ENCODE data around the gene PTER. TPM values are rescaled to one million over a fixed set of nuclear protein-coding genes. Genes with fewer than 3 reads are reported as not detected.

PTER gene
- polyA plus RNA-seq, 1 donor: 11.5 TPM

- Histone ChIP-seq H3K36me3 (ENCODE audit: control insufficient read depth, insufficient read depth, low read length) (no peaks in the 10 kb centered on the region), H3K4me1 (ENCODE audit: control insufficient read depth, insufficient read depth, low read length) (no peaks in the 10 kb centered on the region), H3K27ac (ENCODE audit: low read length) (no peak overlapping the region), H3K27me3 (ENCODE audit: control insufficient read depth, insufficient read depth, low read length) (no peaks in the 10 kb centered on the region), H3K9me3 (ENCODE audit: control insufficient read depth, low read depth, low read length) (no peaks in the 10 kb centered on the region), H3K4me3 (ENCODE audit: low read length) (no peak overlapping the region)
- no CpG with 5 or more reads among the region's 1 CpG for WGBS (ENCODE audit: insufficient coverage, low lambda C conversion rate)
- DNase-seq: no peak
Measured at GRCh38 chr10:16466001-16466400, 29.2 kb downstream of the PTER start.

GRCh38 chr10:16470747-16471146 lies 33.9 kb downstream of the PTER start:
- no peaks in the 10 kb centered on the region for H3K9me3 ChIP-seq (ENCODE audit: control insufficient read depth, low read depth, low read length)
- no peak overlapping the region for H3K27ac ChIP-seq (ENCODE audit: low read length)
- H3K4me1 ChIP-seq (ENCODE audit: control insufficient read depth, insufficient read depth, low read length): no peaks in the 10 kb centered on the region
- H3K36me3 ChIP-seq (ENCODE audit: control insufficient read depth, insufficient read depth, low read length): no peaks in the 10 kb centered on the region
- H3K27me3 ChIP-seq (ENCODE audit: control insufficient read depth, insufficient read depth, low read length): no peaks in the 10 kb centered on the region
- no peak overlapping the region for H3K4me3 ChIP-seq (ENCODE audit: low read length)
- no CpG with 5 or more reads among the region's 5 CpGs for WGBS (ENCODE audit: insufficient coverage, low lambda C conversion rate)
- DNase-seq: no peak

GRCh38 chr10:16472828-16473227 lies 36.0 kb downstream of the PTER start:
- H3K4me1 ChIP-seq (ENCODE audit: control insufficient read depth, insufficient read depth, low read length): no peaks in the 10 kb centered on the region
- no peak overlapping the region for H3K4me3 ChIP-seq (ENCODE audit: low read length)
- H3K27ac ChIP-seq (ENCODE audit: low read length): no peak overlapping the region
- DNase-seq: no peak
- H3K9me3 ChIP-seq (ENCODE audit: control insufficient read depth, low read depth, low read length): no peaks in the 10 kb centered on the region
- WGBS (ENCODE audit: insufficient coverage, low lambda C conversion rate): 100% methylated on average over 1 of the region's 3 CpGs
- H3K27me3 ChIP-seq (ENCODE audit: control insufficient read depth, insufficient read depth, low read length): no peaks in the 10 kb centered on the region
- H3K36me3 ChIP-seq (ENCODE audit: control insufficient read depth, insufficient read depth, low read length): no peaks in the 10 kb centered on the region

GRCh38 chr10:16477757-16478156 lies 40.9 kb downstream of the PTER start:
- H3K27me3 ChIP-seq (ENCODE audit: control insufficient read depth, insufficient read depth, low read length): no peaks in the 10 kb centered on the region
- H3K4me3 ChIP-seq (ENCODE audit: low read length): no peak overlapping the region
- H3K36me3 ChIP-seq (ENCODE audit: control insufficient read depth, insufficient read depth, low read length): no peaks in the 10 kb centered on the region
- 80% methylated on average over 1 of the region's 1 CpG for WGBS (ENCODE audit: insufficient coverage, low lambda C conversion rate)
- DNase-seq: no peak
- no peaks in the 10 kb centered on the region for H3K4me1 ChIP-seq (ENCODE audit: control insufficient read depth, insufficient read depth, low read length)
- no peak overlapping the region for H3K27ac ChIP-seq (ENCODE audit: low read length)
- no peaks in the 10 kb centered on the region for H3K9me3 ChIP-seq (ENCODE audit: control insufficient read depth, low read depth, low read length)

- no peaks in the 10 kb centered on the region for H3K27me3 ChIP-seq (ENCODE audit: control insufficient read depth, insufficient read depth, low read length)
- H3K9me3 ChIP-seq (ENCODE audit: control insufficient read depth, low read depth, low read length): no peaks in the 10 kb centered on the region
- no peak for DNase-seq
- H3K4me1 ChIP-seq (ENCODE audit: control insufficient read depth, insufficient read depth, low read length): no peaks in the 10 kb centered on the region
- H3K27ac ChIP-seq (ENCODE audit: low read length): no peak overlapping the region
- WGBS (ENCODE audit: insufficient coverage, low lambda C conversion rate): 86% methylated on average over 2 of the region's 4 CpGs
- H3K4me3 ChIP-seq (ENCODE audit: low read length): no peak overlapping the region
- no peaks in the 10 kb centered on the region for H3K36me3 ChIP-seq (ENCODE audit: control insufficient read depth, insufficient read depth, low read length)
Measured at GRCh38 chr10:16478801-16479200, 42.0 kb downstream of the PTER start.

GRCh38 chr10:16481052-16481728 lies 44.4 kb downstream of the PTER start:
- 71% methylated on average over 1 of the region's 5 CpGs for WGBS (ENCODE audit: insufficient coverage, low lambda C conversion rate)
- H3K36me3 ChIP-seq (ENCODE audit: control insufficient read depth, insufficient read depth, low read length): no peaks in the 10 kb centered on the region
- H3K27me3 ChIP-seq (ENCODE audit: control insufficient read depth, insufficient read depth, low read length): no peaks in the 10 kb centered on the region
- H3K9me3 ChIP-seq (ENCODE audit: control insufficient read depth, low read depth, low read length): no peaks in the 10 kb centered on the region
- no peaks in the 10 kb centered on the region for H3K4me1 ChIP-seq (ENCODE audit: control insufficient read depth, insufficient read depth, low read length)
- no peak overlapping the region for H3K4me3 ChIP-seq (ENCODE audit: low read length)
- DNase-seq: no peak
- no peak overlapping the region for H3K27ac ChIP-seq (ENCODE audit: low read length)

- Histone ChIP-seq H3K4me1 (ENCODE audit: control insufficient read depth, insufficient read depth, low read length) (no peaks in the 10 kb centered on the region), H3K4me3 (ENCODE audit: low read length) (no peak overlapping the region), H3K9me3 (ENCODE audit: control insufficient read depth, low read depth, low read length) (no peaks in the 10 kb centered on the region), H3K27ac (ENCODE audit: low read length) (no peak overlapping the region), H3K36me3 (ENCODE audit: control insufficient read depth, insufficient read depth, low read length) (no peaks in the 10 kb centered on the region), H3K27me3 (ENCODE audit: control insufficient read depth, insufficient read depth, low read length) (no peaks in the 10 kb centered on the region)
- no peak for DNase-seq
- WGBS (ENCODE audit: insufficient coverage, low lambda C conversion rate): 100% methylated on average over 4 of the region's 11 CpGs
Measured at GRCh38 chr10:16483241-16483917, 46.6 kb downstream of the PTER start.

- no peak for DNase-seq
- H3K27ac ChIP-seq (ENCODE audit: low read length): no peak overlapping the region
- no peaks in the 10 kb centered on the region for H3K27me3 ChIP-seq (ENCODE audit: control insufficient read depth, insufficient read depth, low read length)
- WGBS (ENCODE audit: insufficient coverage, low lambda C conversion rate): 90% methylated on average over 3 of the region's 3 CpGs
- H3K4me3 ChIP-seq (ENCODE audit: low read length): no peak overlapping the region
- H3K4me1 ChIP-seq (ENCODE audit: control insufficient read depth, insufficient read depth, low read length): no peaks in the 10 kb centered on the region
- no peaks in the 10 kb centered on the region for H3K9me3 ChIP-seq (ENCODE audit: control insufficient read depth, low read depth, low read length)
- no peaks in the 10 kb centered on the region for H3K36me3 ChIP-seq (ENCODE audit: control insufficient read depth, insufficient read depth, low read length)
Measured at GRCh38 chr10:16490511-16490910, 53.7 kb downstream of the PTER start.

GRCh38 chr10:16491933-16492332 lies 55.1 kb downstream of the PTER start:
- no CpG with 5 or more reads among the region's 2 CpGs for WGBS (ENCODE audit: insufficient coverage, low lambda C conversion rate)
- no peaks in the 10 kb centered on the region for H3K36me3 ChIP-seq (ENCODE audit: control insufficient read depth, insufficient read depth, low read length)

GRCh38 chr10:16493884-16494536 lies 57.2 kb downstream of the PTER start:
- Histone ChIP-seq H3K27ac (ENCODE audit: low read length) (no peak overlapping the region), H3K36me3 (ENCODE audit: control insufficient read depth, insufficient read depth, low read length) (no peaks in the 10 kb centered on the region), H3K27me3 (ENCODE audit: control insufficient read depth, insufficient read depth, low read length) (no peaks in the 10 kb centered on the region), H3K9me3 (ENCODE audit: control insufficient read depth, low read depth, low read length) (no peaks in the 10 kb centered on the region), H3K4me1 (ENCODE audit: control insufficient read depth, insufficient read depth, low read length) (no peaks in the 10 kb centered on the region), H3K4me3 (ENCODE audit: low read length) (no peak overlapping the region)
- 90% methylated on average over 8 of the region's 10 CpGs for WGBS (ENCODE audit: insufficient coverage, low lambda C conversion rate)
- no peak for DNase-seq

More at GRCh38 chr10:16491933-16492332, 55.1 kb downstream of the PTER start:
- no peaks in the 10 kb centered on the region for H3K9me3 ChIP-seq (ENCODE audit: control insufficient read depth, low read depth, low read length)
- H3K4me1 ChIP-seq (ENCODE audit: control insufficient read depth, insufficient read depth, low read length): no peaks in the 10 kb centered on the region
- no peaks in the 10 kb centered on the region for H3K27me3 ChIP-seq (ENCODE audit: control insufficient read depth, insufficient read depth, low read length)
- no peak for DNase-seq
- no peak overlapping the region for H3K27ac ChIP-seq (ENCODE audit: low read length)
- no peak overlapping the region for H3K4me3 ChIP-seq (ENCODE audit: low read length)

All from large intestine (tissue), 3 donors.